ENCODE measurements around the gene SPTBN5.

Gene SPTBN5

DNA sequence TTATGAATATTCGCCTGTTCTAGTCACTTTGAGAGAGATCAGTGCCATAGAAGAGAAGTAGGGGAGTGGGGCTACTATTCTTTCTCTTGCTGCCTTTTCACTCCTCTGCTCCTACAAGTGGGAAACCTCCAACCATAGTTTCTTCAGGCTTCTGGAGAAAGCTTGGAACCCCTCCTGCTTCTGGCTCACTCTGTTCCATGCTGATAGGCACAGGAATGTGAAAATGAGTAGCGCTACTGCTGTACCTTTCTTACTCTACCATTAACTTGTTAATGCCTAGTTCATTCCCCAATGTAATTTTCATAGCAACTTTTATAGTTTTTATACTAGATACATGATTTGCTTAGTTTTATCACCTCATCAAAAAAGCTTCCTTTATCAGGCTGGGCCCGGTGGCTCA lies 92.7 kb downstream of the SPTBN5 start:
- DNase-seq, result no peak

DNA sequence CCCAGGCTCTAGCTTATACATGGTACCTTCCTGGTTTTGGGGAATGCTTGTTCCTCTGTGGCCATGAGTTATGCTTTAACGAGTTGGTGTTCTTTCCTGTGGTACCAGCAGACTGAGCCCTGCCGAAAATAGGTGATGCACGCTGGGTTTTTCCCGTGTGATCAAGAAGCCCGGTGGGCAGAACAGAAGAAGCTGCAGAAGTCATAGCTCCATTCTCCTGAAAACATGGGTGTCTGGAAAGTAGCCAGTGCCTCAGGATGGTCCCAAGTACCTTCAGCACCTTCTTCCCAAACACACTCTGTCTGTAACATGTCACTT lies 94.4 kb downstream of the SPTBN5 start:
- DNase-seq, result no peak

DNA sequence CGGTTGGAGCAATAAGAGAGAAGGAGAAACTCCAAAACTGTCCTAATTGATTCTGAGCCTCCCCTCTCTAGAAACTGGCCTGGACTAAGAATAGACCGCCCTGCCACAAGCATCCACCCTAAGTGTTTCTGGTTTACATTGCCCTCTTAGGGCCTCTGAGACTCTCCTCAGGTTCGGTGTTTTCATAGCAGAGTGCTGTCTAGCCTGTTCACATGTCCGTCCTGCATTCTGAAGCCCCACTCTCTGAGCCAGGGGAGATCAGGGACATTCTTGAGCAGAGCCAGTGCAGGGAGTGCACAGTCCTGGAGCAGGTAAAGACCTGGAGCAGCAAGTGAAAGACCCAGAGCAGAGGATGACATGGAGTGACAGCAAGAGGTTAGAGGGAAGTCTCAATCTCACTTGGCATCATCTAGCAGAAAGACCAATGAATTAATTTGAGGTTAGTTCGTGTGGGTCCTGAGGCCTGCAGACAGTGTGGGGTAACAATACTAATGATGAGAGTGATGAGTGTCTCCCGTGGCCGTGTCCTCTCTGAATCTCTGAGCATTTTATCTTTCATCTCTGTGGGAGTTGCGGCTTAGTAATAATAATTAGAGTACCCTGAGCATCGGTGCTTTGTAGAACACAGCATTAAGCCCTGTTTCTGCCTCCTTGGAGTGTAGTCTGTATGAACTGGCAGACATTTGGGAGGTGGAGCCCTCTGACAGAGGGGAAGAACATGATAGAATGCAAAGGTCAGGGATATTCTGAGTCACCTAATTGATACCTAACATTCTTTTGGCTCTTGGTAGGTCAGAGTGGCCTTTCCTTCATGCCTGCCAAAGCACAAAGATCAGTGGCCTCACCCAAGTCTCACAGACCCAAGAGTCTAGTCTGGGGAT lies 95.0 kb downstream of the SPTBN5 start:
- no peak for DNase-seq

All from NCI-H2171 (cell line).